IMR-90 (cell line): Measurements from ENCODE around the gene SKIC8. TPM values are rescaled to one million over a fixed set of nuclear protein-coding genes. Genes with fewer than 3 reads are reported as not detected.

Experiments
- ATAC-seq: fragments of 200-7000 bp; cut with Tn5 transposase; 2 replicates; pipeline ENCODE4 v1.9.1; 2020; ENCODE audit warnings: low read depth, mild to moderate bottlenecking, moderate library complexity
- BruUV-seq: library from RNA; stranded (reverse); fragments of 400-500 nt; replicated peaks from 2 replicates; lab custom pipeline; 2021; lab: Mats Ljungman, UMichigan
- CTCF ChIA-PET: fragments of 300-600 bp; formaldehyde crosslinking; extraction: SDS; loops from one replicate; lab custom pipeline; 2021; ENCODE audit warnings: antibody characterized with exemption; lab: Yijun Ruan, JAX
- POLR2A ChIA-PET: fragments of 300-600 bp; sonication (Branson Sonifier 250); formaldehyde crosslinking; loops from one replicate; lab custom pipeline; 2022; ENCODE audit warnings: antibody characterized with exemption; ENCODE audit not compliant: unreplicated experiment; lab: Charles Lee
- DNase-seq: peaks from one replicate; pipeline ENCODE4 v3.0.0; 2013
- H2AFZ ChIP-seq: replicated peaks from 2 replicates; pipeline ENCODE3; 2013; ENCODE audit warnings: low read length, mild to moderate bottlenecking; ENCODE audit not compliant: poor library complexity
- H2AK5ac ChIP-seq: 2 replicates; pipeline ENCODE4 v1.6.1; 2013; ENCODE audit warnings: low read depth, low read length, inconsistent platforms
- H2AK9ac ChIP-seq: replicated peaks from 2 replicates; pipeline ENCODE3; 2013; ENCODE audit warnings: mild to moderate bottlenecking, low read depth, low read length, moderate library complexity; ENCODE audit not compliant: poor library complexity
- H2BK120ac ChIP-seq: 2 replicates; pipeline ENCODE4 v1.6.1; 2013; ENCODE audit warnings: low read depth, low read length, inconsistent platforms
- H2BK15ac ChIP-seq: 3 replicates; pipeline ENCODE4 v1.6.1; 2013; ENCODE audit warnings: low read depth, low read length, inconsistent platforms
- H2BK20ac ChIP-seq: 2 replicates; pipeline ENCODE4 v1.6.1; 2013; ENCODE audit warnings: low read depth, mild to moderate bottlenecking, inconsistent platforms, low read length, moderate library complexity
- H2BK5ac ChIP-seq: 2 replicates; pipeline ENCODE4 v1.6.1; 2013; ENCODE audit warnings: mild to moderate bottlenecking, low read depth, low read length, inconsistent platforms; ENCODE audit not compliant: poor library complexity, severe bottlenecking
- H3K14ac ChIP-seq: replicated peaks from 2 replicates; pipeline ENCODE4 v1.6.1; 2013; ENCODE audit warnings: low read depth, low read length, inconsistent platforms
- H3K18ac ChIP-seq: 2 replicates; pipeline ENCODE4 v1.6.1; 2013; ENCODE audit warnings: low read depth, low read length, control low read depth
- H3K23ac ChIP-seq: 2 replicates; pipeline ENCODE4 v1.6.1; 2013; ENCODE audit warnings: low read depth, low read length, inconsistent platforms
- H3K27ac ChIP-seq: 2 replicates; pipeline ENCODE4 v1.5.1; 2013; ENCODE audit warnings: mild to moderate bottlenecking, control low read depth, low read length; ENCODE audit not compliant: insufficient read depth
- H3K27me3 ChIP-seq: 2 replicates; pipeline ENCODE4 v1.6.1; 2013; ENCODE audit warnings: low read length; ENCODE audit not compliant: control insufficient read depth, insufficient read depth
- H3K36me3 ChIP-seq: 2 replicates; pipeline ENCODE4 v1.6.1; 2013; ENCODE audit warnings: low read length, mixed read lengths; ENCODE audit not compliant: control insufficient read depth, insufficient read depth
- H3K4ac ChIP-seq: 2 replicates; pipeline ENCODE4 v1.6.1; 2013; ENCODE audit warnings: low read depth, low read length, inconsistent platforms
- H3K4me1 ChIP-seq: 2 replicates; pipeline ENCODE4 v1.6.1; 2013; ENCODE audit warnings: low read length, mixed read lengths; ENCODE audit not compliant: control insufficient read depth, insufficient read depth
- H3K4me2 ChIP-seq: 2 replicates; pipeline ENCODE4 v1.6.1; 2013; ENCODE audit warnings: low read depth, mild to moderate bottlenecking, control low read depth, low read length, moderate library complexity
- H3K4me3 ChIP-seq: 2 replicates; pipeline ENCODE4 v1.5.1; 2013; ENCODE audit warnings: low read depth, mild to moderate bottlenecking, control low read depth, low read length, moderate library complexity; ENCODE audit not compliant: insufficient read depth
- H3K56ac ChIP-seq: 2 replicates; pipeline ENCODE4 v1.6.1; 2013; ENCODE audit warnings: low read length, inconsistent platforms; ENCODE audit not compliant: insufficient read depth; ENCODE audit errors: extremely low read depth
- H3K79me1 ChIP-seq, 2 experiments: 2 replicates each; pipeline ENCODE4 v1.6.1; 2013; ENCODE audit warnings: low read length in 2 of 2, inconsistent platforms in 1 of 2, low read depth in 1 of 2
- H3K9ac ChIP-seq: 2 replicates; pipeline ENCODE4 v1.6.1; 2013; ENCODE audit warnings: low read depth, low read length, control low read depth
- H3K9me1 ChIP-seq: 2 replicates; pipeline ENCODE4 v1.6.1; 2013; ENCODE audit warnings: low read length, inconsistent platforms; ENCODE audit not compliant: insufficient read depth
- H3K9me3 ChIP-seq: 2 replicates; pipeline ENCODE4 v1.6.1; 2013; ENCODE audit warnings: low read length; ENCODE audit not compliant: control insufficient read depth, insufficient read depth
- H4K20me1 ChIP-seq: 2 replicates; pipeline ENCODE4 v1.6.1; 2013; ENCODE audit warnings: low read length, inconsistent platforms; ENCODE audit not compliant: insufficient read depth
- H4K5ac ChIP-seq: 2 replicates; pipeline ENCODE4 v1.6.1; 2013; ENCODE audit warnings: mild to moderate bottlenecking, low read depth, low read length, control low read depth
- H4K8ac ChIP-seq, 2 experiments: 2 replicates each; pipeline ENCODE4 v1.6.1; 2013; ENCODE audit warnings: low read depth in 2 of 2, low read length in 2 of 2, control low read depth in 1 of 2, inconsistent platforms in 1 of 2
- H4K91ac ChIP-seq: 2 replicates; pipeline ENCODE4 v1.6.1; 2013; ENCODE audit warnings: low read depth, low read length, inconsistent platforms; ENCODE audit not compliant: insufficient read depth
- BHLHE40 ChIP-seq: fragments of 150-350 bp; IDR thresholded peaks from 2 replicates; pipeline ENCODE4 v1.6.1; 2016; ENCODE audit warnings: mild to moderate bottlenecking, low read depth, low read length
- CHD1 ChIP-seq: IDR thresholded peaks from 2 replicates; pipeline ENCODE4 v1.6.1; 2012; ENCODE audit warnings: low read depth, low read length, improper control_type of control experiment
- CTCF ChIP-seq: conservative IDR thresholded peaks from 2 replicates; pipeline ENCODE4 v1.5.1; 2012; ENCODE audit warnings: mild to moderate bottlenecking, low read depth, low read length, improper control_type of control experiment
- ELK1 ChIP-seq: fragments of 150-350 bp; IDR thresholded peaks from 2 replicates; pipeline ENCODE4 v1.6.1; 2016; ENCODE audit warnings: low read depth, mild to moderate bottlenecking, low read length, moderate library complexity, borderline replicate concordance
- FOS ChIP-seq: fragments of 150-350 bp; IDR thresholded peaks from 2 replicates; pipeline ENCODE4 v1.6.1; 2016; ENCODE audit warnings: low read depth, low read length
- MAFK ChIP-seq: IDR thresholded peaks from 2 replicates; pipeline ENCODE4 v1.6.1; 2012; ENCODE audit warnings: low read depth, low read length, improper control_type of control experiment
- MAZ ChIP-seq: IDR thresholded peaks from 2 replicates; pipeline ENCODE4 v1.6.1; 2012; ENCODE audit warnings: low read depth, mild to moderate bottlenecking, low read length, improper control_type of control experiment, moderate library complexity, borderline replicate concordance
- MXI1 ChIP-seq: IDR thresholded peaks from 2 replicates; pipeline ENCODE4 v1.6.1; 2012; ENCODE audit warnings: low read depth, mild to moderate bottlenecking, low read length, moderate library complexity, borderline replicate concordance
- POLR2A ChIP-seq: IDR thresholded peaks from 2 replicates; pipeline ENCODE4 v1.6.1; 2012; ENCODE audit warnings: mild to moderate bottlenecking, low read depth, low read length
- RCOR1 ChIP-seq: IDR thresholded peaks from 2 replicates; pipeline ENCODE4 v1.6.1; 2012; ENCODE audit warnings: mild to moderate bottlenecking, low read length, improper control_type of control experiment; ENCODE audit not compliant: insufficient replicate concordance
- RFX5 ChIP-seq: IDR thresholded peaks from 2 replicates; pipeline ENCODE4 v1.8.0; 2012; ENCODE audit warnings: low read depth, mild to moderate bottlenecking, low read length, moderate library complexity
- SMC3 ChIP-seq: fragments of 150-350 bp; IDR thresholded peaks from 2 replicates; pipeline ENCODE4 v1.6.1; 2016; ENCODE audit warnings: low read depth, mild to moderate bottlenecking, antibody characterized with exemption, low read length, moderate library complexity
- WGBS, 2 experiments: methylation state at CpG; one replicate each; pipeline versions ENCODE4 v1.1.5 to v1.1.7; 2013; ENCODE audit warnings: missing lambda C conversion rate in 2 of 2; ENCODE audit not compliant: insufficient read length in 1 of 2; ENCODE audit errors: extremely low coverage in 2 of 2; 5-methylcytosine and 5-hydroxymethylcytosine counted together
- dilution Hi-C: fragments of 300-500 bp; cut with HindIII; formaldehyde crosslinking; loops from one replicate; pipeline ENCODE4 v1.14.3; 2018; ENCODE audit warnings: low sequenced_read_pairs; ENCODE audit not compliant: unreplicated experiment
- in situ Hi-C: fragments of 300-500 bp; cut with MboI; formaldehyde crosslinking; loops from 3 replicates; pipeline ENCODE4 v1.14.3; 2019; ENCODE audit warnings: low sequenced_read_pairs, inconsistent platforms, mixed read lengths
- intact Hi-C: fragments of 100-400 bp; cut with micrococcal nuclease; formaldehyde crosslinking; loops from 2 replicates; pipeline ENCODE4 v1.10.0; 2022
- polyA plus RNA-seq, 3 experiments: library from polyadenylated mRNA; depleted of rRNA; stranded (reverse); fragments of >200 nt; gene quantifications; 2 replicates each; pipeline ENCODE4 v1.2.3, GENCODE V29; 2012; ENCODE audit warnings: low replicate concordance in 1 of 3
- total RNA-seq: library from RNA; depleted of rRNA; stranded (reverse); fragments of >200 nt; gene quantifications from 2 replicates; pipeline ENCODE4 v1.2.3, GENCODE V29; 2012

Gene SKIC8
- total and polyA plus RNA-seq, 2 of the 4 experiments (the other 2 are of a cell fraction): 72.2 to 124 TPM

- no peak overlapping the region for H3K27ac ChIP-seq
- dilution Hi-C loops (no loop called here), in situ Hi-C loops (no loop called here), intact Hi-C loops (no loop called here)
- H2AK9ac ChIP-seq: no peak overlapping the region
- no peak overlapping the region for H2BK5ac ChIP-seq
- H3K9ac ChIP-seq: no peak overlapping the region
- H3K18ac ChIP-seq: no peak overlapping the region
- H3K4me2 ChIP-seq: no peak overlapping the region
- H3K36me3 ChIP-seq: no peaks in the 10 kb centered on the region
- H4K91ac ChIP-seq: no peak overlapping the region
- no peak overlapping the region for H3K4me3 ChIP-seq
- no peak overlapping the region for H2BK20ac ChIP-seq
- no peak overlapping the region for H3K23ac ChIP-seq
- ChIA-PET POLR2A (no interaction called here), CTCF (no interaction called here)
- BruUV-seq: no TSS peak
- H2BK15ac ChIP-seq: no peak overlapping the region
- no peak overlapping the region for H3K14ac ChIP-seq
- DNase-seq (no peak), ATAC-seq (no peak)
- no peak overlapping the region for H3K4ac ChIP-seq
- H4K5ac ChIP-seq: no peak overlapping the region
- H3K79me1 ChIP-seq: no peaks in the 10 kb centered on the region
- H2AK5ac ChIP-seq: no peak overlapping the region
- no peak overlapping the region for H4K8ac ChIP-seq
- H3K9me1 ChIP-seq: no peaks in the 10 kb centered on the region
- TF ChIP-seq MXI1 (no peak), SMC3 (no peak), ELK1 (no peak), CHD1 (no peak), BHLHE40 (no peak), RCOR1 (no peak), POLR2A (no peak), MAZ (no peak), RFX5 (no peak), CTCF (no peak), FOS (no peak), MAFK (no peak)
- H4K20me1 ChIP-seq: no peaks in the 10 kb centered on the region
- no peak overlapping the region for H3K56ac ChIP-seq
- H2AFZ ChIP-seq: peak overlapping the region; percentile 1
- H3K27me3 ChIP-seq: peaks cover 16% of the 10 kb centered on the region
- H3K9me3 ChIP-seq: no peaks in the 10 kb centered on the region
- WGBS, 2 experiments: 31% methylated on average over 2 of the region's 9 CpGs; no CpG with 5 or more reads in 1 of the 2 experiments
- no peak overlapping the region for H2BK120ac ChIP-seq
- no peaks in the 10 kb centered on the region for H3K4me1 ChIP-seq
These were observed 48.3 kb downstream of the SKIC8 start for GRCh38 chr15:78251136-78251535.
